CD14-positive monocyte (primary cell): ENCODE results near the gene JAML. TPM values are rescaled to one million over a fixed set of nuclear protein-coding genes. Genes with fewer than 3 reads are reported as not detected.

Experiments
- DNase-seq, 3 donors: peaks; one replicate each; pipeline ENCODE4 v3.0.0-alpha.2; 2011 to 2022
- H2AFZ ChIP-seq: 2 replicates; pipeline ENCODE4 v1.6.0; 2012; ENCODE audit warnings: mild to moderate bottlenecking, low read depth, low read length, inconsistent platforms; ENCODE audit not compliant: insufficient read depth, poor library complexity, severe bottlenecking
- H3K27ac ChIP-seq, 2 donors: 1 replicate in 1 of 2; 2 replicates in 1 of 2; pipeline ENCODE4 v1.5.1; 2012 to 2013; ENCODE audit warnings: low read length in 2 of 2, control low read depth in 1 of 2, inconsistent platforms in 1 of 2, low read depth in 1 of 2, mild to moderate bottlenecking in 1 of 2
- H3K27me3 ChIP-seq, 2 donors: one replicate each; pipeline versions ENCODE4 v1.6.0 to v1.6.1; 2011 to 2013; ENCODE audit warnings: low read length in 2 of 2; ENCODE audit not compliant: control insufficient read depth in 2 of 2, insufficient read depth in 2 of 2
- H3K36me3 ChIP-seq, 2 donors: replicated peaks in 1 of 2; 1 replicate in 1 of 2; 2 replicates in 1 of 2; pipeline versions ENCODE4 v1.5.1 to v1.6.1; 2012 to 2013; ENCODE audit warnings: low read length in 2 of 2, control low read depth in 1 of 2, inconsistent platforms in 1 of 2, mild to moderate bottlenecking in 1 of 2; ENCODE audit not compliant: insufficient read depth in 2 of 2, control insufficient read depth in 1 of 2
- H3K4me1 ChIP-seq, 2 donors: 1 replicate in 1 of 2; 2 replicates in 1 of 2; pipeline versions ENCODE4 v1.5.1 to v1.6.1; 2012 to 2013; ENCODE audit warnings: low read length in 2 of 2, control low read depth in 1 of 2, inconsistent platforms in 1 of 2, mild to moderate bottlenecking in 1 of 2, moderate library complexity in 1 of 2; ENCODE audit not compliant: insufficient read depth in 2 of 2, control insufficient read depth in 1 of 2
- H3K4me2 ChIP-seq: replicated peaks from 2 replicates; pipeline ENCODE3; 2012; ENCODE audit warnings: low read length, moderate library complexity, mild to moderate bottlenecking; ENCODE audit not compliant: poor library complexity, severe bottlenecking; ENCODE audit errors: extremely low read depth
- H3K4me3 ChIP-seq, 3 experiments: fragments of 200-600 bp in 1 of 3; sonication (generic) in 1 of 3; replicated peaks in 1 of 3; 1 replicate in 2 of 3; 2 replicates in 1 of 3; pipeline ENCODE4 v1.5.1; 2011 to 2013; ENCODE audit warnings: low read length in 3 of 3, mild to moderate bottlenecking in 3 of 3, control low read depth in 2 of 3, low read depth in 2 of 3, inconsistent platforms in 1 of 3, moderate library complexity in 1 of 3
- H3K79me2 ChIP-seq: 2 replicates; pipeline ENCODE4 v1.6.0; 2012; ENCODE audit warnings: mild to moderate bottlenecking, control low read depth, inconsistent platforms, low read length, moderate library complexity; ENCODE audit not compliant: insufficient read depth
- H3K9ac ChIP-seq: 2 replicates; pipeline ENCODE4 v1.6.0; 2017; ENCODE audit warnings: low read length, mild to moderate bottlenecking; ENCODE audit not compliant: insufficient read depth, poor library complexity, severe bottlenecking
- H3K9me3 ChIP-seq, 2 donors: replicated peaks in 1 of 2; 1 replicate in 1 of 2; 2 replicates in 1 of 2; pipeline versions ENCODE4 v1.5.1 to v1.6.1; 2012 to 2013; ENCODE audit warnings: low read length in 2 of 2, control low read depth in 1 of 2; ENCODE audit not compliant: control insufficient read depth in 1 of 2, insufficient read depth in 1 of 2
- H4K20me1 ChIP-seq: 2 replicates; pipeline ENCODE4 v1.6.0; 2012; ENCODE audit warnings: mild to moderate bottlenecking, low read length, control low read depth, moderate library complexity; ENCODE audit not compliant: insufficient read depth
- H3K27ac Mint-ChIP-seq, 7 donors: one replicate each; pipeline ENCODE4 v1.8.0; 2020; ENCODE audit warnings: mild to moderate bottlenecking in 7 of 7, mixed read lengths in 7 of 7, moderate library complexity in 6 of 7, inconsistent platforms in 2 of 7
- H3K27me3 Mint-ChIP-seq, 3 donors: one replicate each; pipeline ENCODE4 v1.8.0; 2021 to 2022; ENCODE audit warnings: low read depth in 3 of 3, mild to moderate bottlenecking in 3 of 3, mixed read lengths in 3 of 3, moderate library complexity in 3 of 3, inconsistent platforms in 1 of 3
- H3K36me3 Mint-ChIP-seq, 2 donors: one replicate each; pipeline ENCODE4 v1.8.0; 2020; ENCODE audit warnings: mixed read lengths in 2 of 2, inconsistent platforms in 1 of 2, mild to moderate bottlenecking in 1 of 2
- H3K4me1 Mint-ChIP-seq: one replicate; pipeline ENCODE4 v1.8.0; 2020; ENCODE audit warnings: mild to moderate bottlenecking, mixed read lengths
- H3K4me3 Mint-ChIP-seq, 2 donors: one replicate each; pipeline ENCODE4 v1.8.0; 2020; ENCODE audit warnings: mild to moderate bottlenecking in 2 of 2, mixed read lengths in 2 of 2, moderate library complexity in 1 of 2
- H3K9me3 Mint-ChIP-seq, 7 donors: one replicate each; pipeline ENCODE4 v1.8.0; 2020 to 2022; ENCODE audit warnings: mixed read lengths in 7 of 7, mild to moderate bottlenecking in 6 of 7, moderate library complexity in 6 of 7, inconsistent platforms in 2 of 7
- WGBS: methylation state at CpG from one replicate; pipeline ENCODE4 v1.1.5; 2013; ENCODE audit warnings: missing lambda C conversion rate; ENCODE audit not compliant: insufficient coverage; 5-methylcytosine and 5-hydroxymethylcytosine counted together
- intact Hi-C, 2 donors: fragments of 100-400 bp; cut with micrococcal nuclease; formaldehyde crosslinking; loops; one replicate each; pipeline versions ENCODE4 v1.15.0 to v1.15.1; 2023
- polyA minus RNA-seq: library from RNA; depleted of rRNA, polyadenylated mRNA; stranded (reverse); fragments of >200 nt; gene quantifications from 2 replicates; pipeline ENCODE4 v1.2.3, GENCODE V29; 2012
- polyA plus RNA-seq, 3 donors: library from polyadenylated mRNA; depleted of rRNA in 1 of 3; unstranded in 2 of 3; stranded (reverse) in 1 of 3; fragments of 300-500 nt in 2 of 3; fragments of >200 nt in 1 of 3; fragmentation: Illumina TruSeq in 2 of 3; gene quantifications; 1 replicate in 2 of 3; 2 replicates in 1 of 3; pipeline ENCODE4 v1.2.3, GENCODE V29; 2012 to 2021
- total RNA-seq, 12 experiments: library from RNA in 1 of 12; stranded (reverse) in 1 of 12; fragments of 120-200 nt in 1 of 12; gene quantifications; one replicate each; pipeline ENCODE4 v1.2.4 and lab custom pipeline; 2013 to 2026; ENCODE audit warnings: mixed read lengths in 6 of 12, inconsistent platforms in 1 of 12
- TF ChIP-seq, protein P1 (sequence below): fragments of 200-600 bp; IDR thresholded peaks from one replicate; pipeline ENCODE4 v1.8.0; 2022; ENCODE audit warnings: antibody characterized with exemption, mild to moderate bottlenecking

The JAML gene
- total RNA-seq (2013), result 893 TPM
- polyA plus RNA-seq (100 to 1,000 TPM; 316 to 968 (median 748) TPM), polyA minus RNA-seq (346 and 464 TPM in 2 replicates), total RNA-seq (lab: John Stamatoyannopoulos, UW) (20.1 to 397 (median 290) reads per million in 11 experiments)

GRCh38 chr11:118224511-118225188 lies at the start of gene JAML:
TSS of gene JAML (minus strand) at chr11:118225011. CDS start at chr11:118214866, 10,145 bp downstream.
- no peaks in the 10 kb centered on the region for H3K27me3 Mint-ChIP-seq
- WGBS, result 0% methylated on average over 2 of the region's 6 CpGs
- H3K36me3 ChIP-seq, result peaks cover 3 to 25% of the 10 kb centered on the region in 2 donors
- peak within 1 kb of the TSS; percentile 75 to 90 for H3K27ac ChIP-seq
- peaks cover 34 to 42% of the 10 kb centered on the region in 2 donors for H3K36me3 Mint-ChIP-seq
- DNase-seq, result peak; percentile 64 to 77 (median 76)
- H3K4me3 Mint-ChIP-seq, result peak within 1 kb of the TSS; percentile 73 to 94
- peak within 1 kb of the TSS; percentile 27 for H2AFZ ChIP-seq
- H3K4me1 Mint-ChIP-seq, result peaks cover 93% of the 10 kb centered on the region
- peak within 1 kb of the TSS; percentile 78 for H3K4me2 ChIP-seq
- H3K9ac ChIP-seq, result peak within 1 kb of the TSS; percentile 67
- H3K4me1 ChIP-seq, result peaks cover 79 to 87% of the 10 kb centered on the region in 2 donors
- TF ChIP-seq, protein P1, sequence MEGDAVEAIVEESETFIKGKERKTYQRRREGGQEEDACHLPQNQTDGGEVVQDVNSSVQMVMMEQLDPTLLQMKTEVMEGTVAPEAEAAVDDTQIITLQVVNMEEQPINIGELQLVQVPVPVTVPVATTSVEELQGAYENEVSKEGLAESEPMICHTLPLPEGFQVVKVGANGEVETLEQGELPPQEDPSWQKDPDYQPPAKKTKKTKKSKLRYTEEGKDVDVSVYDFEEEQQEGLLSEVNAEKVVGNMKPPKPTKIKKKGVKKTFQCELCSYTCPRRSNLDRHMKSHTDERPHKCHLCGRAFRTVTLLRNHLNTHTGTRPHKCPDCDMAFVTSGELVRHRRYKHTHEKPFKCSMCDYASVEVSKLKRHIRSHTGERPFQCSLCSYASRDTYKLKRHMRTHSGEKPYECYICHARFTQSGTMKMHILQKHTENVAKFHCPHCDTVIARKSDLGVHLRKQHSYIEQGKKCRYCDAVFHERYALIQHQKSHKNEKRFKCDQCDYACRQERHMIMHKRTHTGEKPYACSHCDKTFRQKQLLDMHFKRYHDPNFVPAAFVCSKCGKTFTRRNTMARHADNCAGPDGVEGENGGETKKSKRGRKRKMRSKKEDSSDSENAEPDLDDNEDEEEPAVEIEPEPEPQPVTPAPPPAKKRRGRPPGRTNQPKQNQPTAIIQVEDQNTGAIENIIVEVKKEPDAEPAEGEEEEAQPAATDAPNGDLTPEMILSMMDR, result no peak
- no peaks in the 10 kb centered on the region for H3K9me3 Mint-ChIP-seq
- peaks cover 69% of the 10 kb centered on the region for H3K79me2 ChIP-seq
- H3K27ac Mint-ChIP-seq, result peak within 1 kb of the TSS in 3 of 7 donors; percentile 90 to 92 (median 91)
- intact Hi-C loops, result no loop called here
- peaks cover 12% of the 10 kb centered on the region for H4K20me1 ChIP-seq
- H3K27me3 ChIP-seq, result no peaks in the 10 kb centered on the region
- H3K4me3 ChIP-seq, result peak within 1 kb of the TSS; percentile 69 to 94 (median 82)
- no peaks in the 10 kb centered on the region for H3K9me3 ChIP-seq

DNA sequence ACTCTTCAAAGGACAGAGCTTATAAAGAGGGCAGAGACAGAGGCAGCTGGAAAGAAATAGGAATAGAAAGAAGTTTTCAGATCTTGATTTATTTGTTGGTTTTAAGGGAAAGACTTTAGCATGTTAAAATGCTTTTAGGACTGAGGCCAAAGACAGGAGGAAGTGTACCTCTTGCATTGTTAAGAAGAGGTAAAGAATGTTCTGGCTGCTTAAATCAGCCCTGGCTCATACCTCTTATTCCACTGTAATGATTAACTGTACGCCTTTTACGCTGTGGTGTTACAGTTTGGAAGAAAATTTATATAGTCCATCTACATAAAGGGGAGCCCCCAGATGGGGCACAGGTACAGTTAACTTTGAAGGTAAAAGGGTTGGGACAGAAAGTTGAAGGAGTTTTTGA lies 49.4 kb upstream of the JAML start:
- Histone ChIP-seq H4K20me1 (no peaks in the 10 kb centered on the region), H3K4me2 (no peak overlapping the region), H2AFZ (no peak overlapping the region), H3K27ac (no peak overlapping the region), H3K4me3 (no peak overlapping the region), H3K27me3 (no peaks in the 10 kb centered on the region), H3K4me1 (no peaks in the 10 kb centered on the region), H3K36me3 (no peaks in the 10 kb centered on the region), H3K79me2 (no peaks in the 10 kb centered on the region), H3K9me3 (no peaks in the 10 kb centered on the region), H3K9ac (no peak overlapping the region)
- Mint-ChIP-seq H3K27ac (no peak overlapping the region), H3K4me3 (no peak overlapping the region), H3K9me3 (peaks cover 0 to 3% (median 0%) of the 10 kb centered on the region in 7 donors), H3K36me3 (no peaks in the 10 kb centered on the region), H3K27me3 (peaks cover 2 to 11% (median 7%) of the 10 kb centered on the region in 3 donors), H3K4me1 (no peaks in the 10 kb centered on the region)
- DNase-seq, result no peak
- intact Hi-C loops, result no loop called here
- no CpG with 5 or more reads among the region's 2 CpGs for WGBS
- TF ChIP-seq, protein P1, result no peak
